Measurements from ENCODE around the gene PDE6B.

GRCh38 chr4:601612-602558 lies 23.5 kb upstream of the PDE6B start:
- TF ChIP-seq CTCF (IDR thresholded peaks at IDR 0.05) = no peak
- TF ChIP-seq POLR2A (IDR thresholded peaks at IDR 0.05) = no peak
